NCI-H524 treated with DMSO at 0.1 percent for 48 hours (cell line): ENCODE measurements around the gene LGALS12.
"Not testable (repeated sequence)": the region's sequence is repeated elsewhere in the genome, so short reads cannot be mapped to it uniquely, and the experiment has no call there.

Experiments used
- DNase-seq: peaks from one replicate; lab custom pipeline; 2025; lab: John Stamatoyannopoulos, UW

The LGALS12 gene

DNA sequence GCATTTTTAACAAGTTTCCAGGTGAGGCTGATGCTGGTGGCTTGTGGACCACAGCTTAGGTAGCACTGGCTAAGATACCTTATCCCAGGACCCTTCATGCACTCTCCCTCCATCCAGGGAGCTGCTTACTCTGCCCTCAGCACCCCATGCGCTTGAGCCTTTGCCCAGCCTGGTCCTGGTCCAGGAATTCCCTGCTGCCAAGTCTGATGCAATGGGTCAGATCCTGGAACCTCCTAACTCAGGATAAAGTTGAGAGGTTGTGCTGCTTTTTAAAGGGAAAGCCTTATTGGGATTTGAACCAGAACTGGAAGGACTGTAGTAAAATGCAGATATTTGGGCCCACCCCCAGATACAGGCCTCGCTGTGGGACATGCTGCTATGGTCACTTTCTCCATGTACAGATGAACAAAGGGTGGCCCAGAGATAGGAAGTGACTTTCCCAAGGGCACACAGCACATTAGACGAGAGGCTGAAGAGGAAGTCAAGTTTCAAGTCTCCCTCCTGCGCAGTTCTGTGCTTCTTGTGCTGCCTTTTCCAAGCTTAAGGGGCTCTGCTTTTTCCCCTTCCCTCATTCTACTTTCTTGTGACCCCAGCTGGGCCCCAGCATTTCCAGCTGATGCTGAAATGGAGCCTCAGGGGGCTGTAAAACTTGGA is 824 bp upstream of the LGALS12 start:
- no peak for DNase-seq

DNA sequence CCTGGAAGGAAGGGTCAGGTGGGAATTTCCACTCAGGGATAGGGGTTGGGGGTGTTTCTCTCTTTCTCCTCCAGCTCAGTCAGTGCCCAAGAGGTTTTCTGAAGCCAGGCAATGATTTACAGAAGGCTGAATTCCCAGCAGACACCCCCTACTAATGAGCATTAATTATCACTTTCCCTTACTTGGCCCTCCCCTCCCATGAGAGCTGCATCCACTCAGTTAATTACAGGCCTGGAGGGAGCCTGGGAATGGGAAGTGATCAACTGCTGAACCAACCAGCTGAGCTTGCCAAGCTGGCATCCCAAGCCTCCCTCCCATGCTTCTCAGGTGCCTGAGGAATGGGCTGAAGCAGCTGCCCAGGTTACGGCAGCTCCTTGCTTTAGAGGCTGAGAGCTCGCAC is 992 bp downstream of the LGALS12 start:
- no peak for DNase-seq

DNA sequence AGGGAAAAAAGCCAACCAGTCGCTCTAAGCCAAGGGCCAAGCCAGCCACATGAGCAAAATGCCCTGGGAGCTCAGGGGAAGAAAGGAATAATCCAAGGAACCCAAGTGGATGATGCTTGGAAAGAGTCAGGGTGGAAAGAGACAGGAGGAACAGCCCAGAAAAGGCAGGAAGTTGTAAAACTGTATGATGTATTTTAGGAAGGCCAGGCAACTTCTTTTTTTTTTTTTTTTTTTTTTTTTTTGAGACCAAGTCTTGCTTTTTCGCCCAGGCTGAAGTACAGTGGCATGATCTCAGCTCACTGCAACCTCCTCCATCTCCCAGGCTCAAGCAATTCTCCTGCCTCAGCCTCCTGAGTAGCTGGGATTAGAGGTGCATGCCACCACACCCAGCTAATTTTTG is 1.6 kb downstream of the LGALS12 start:
- no peak for DNase-seq

DNA sequence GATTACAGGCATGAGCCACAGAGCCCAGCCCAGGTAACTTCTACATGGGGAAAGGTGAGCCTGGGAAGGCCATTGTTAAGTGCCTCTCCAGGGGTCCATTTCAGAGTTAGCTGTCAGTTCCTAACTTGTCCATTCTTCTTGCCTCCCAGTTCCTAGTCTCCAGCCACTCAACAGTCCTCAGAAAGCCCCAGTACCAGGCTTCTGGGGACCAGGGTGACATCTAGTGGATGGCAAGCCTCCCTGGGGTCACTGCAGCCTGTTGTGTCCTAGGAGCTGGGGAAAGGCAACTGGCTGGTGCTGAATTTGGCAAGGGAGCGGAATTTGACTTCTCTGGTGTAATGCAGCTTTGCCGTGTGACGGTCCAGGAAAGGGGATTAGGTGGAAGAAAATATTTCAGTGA is 2.1 kb downstream of the LGALS12 start:
- DNase-seq, result no peak

DNA sequence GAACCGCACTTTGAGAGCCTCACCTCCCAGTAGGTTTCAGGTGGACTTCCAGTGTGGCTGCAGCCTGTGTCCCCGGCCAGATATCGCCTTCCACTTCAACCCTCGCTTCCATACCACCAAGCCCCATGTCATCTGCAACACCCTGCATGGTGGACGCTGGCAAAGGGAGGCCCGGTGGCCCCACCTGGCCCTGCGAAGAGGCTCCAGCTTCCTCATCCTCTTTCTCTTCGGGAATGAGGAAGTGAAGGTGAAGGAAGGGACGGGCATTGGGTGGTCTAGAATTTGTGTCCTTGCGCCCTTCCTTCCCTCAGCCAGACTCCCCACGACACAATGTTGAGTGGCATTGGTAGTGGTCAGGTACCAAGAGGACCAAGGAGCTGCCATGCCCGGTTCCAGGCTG is 2.9 kb downstream of the LGALS12 start:
- DNase-seq, result no peak

DNA sequence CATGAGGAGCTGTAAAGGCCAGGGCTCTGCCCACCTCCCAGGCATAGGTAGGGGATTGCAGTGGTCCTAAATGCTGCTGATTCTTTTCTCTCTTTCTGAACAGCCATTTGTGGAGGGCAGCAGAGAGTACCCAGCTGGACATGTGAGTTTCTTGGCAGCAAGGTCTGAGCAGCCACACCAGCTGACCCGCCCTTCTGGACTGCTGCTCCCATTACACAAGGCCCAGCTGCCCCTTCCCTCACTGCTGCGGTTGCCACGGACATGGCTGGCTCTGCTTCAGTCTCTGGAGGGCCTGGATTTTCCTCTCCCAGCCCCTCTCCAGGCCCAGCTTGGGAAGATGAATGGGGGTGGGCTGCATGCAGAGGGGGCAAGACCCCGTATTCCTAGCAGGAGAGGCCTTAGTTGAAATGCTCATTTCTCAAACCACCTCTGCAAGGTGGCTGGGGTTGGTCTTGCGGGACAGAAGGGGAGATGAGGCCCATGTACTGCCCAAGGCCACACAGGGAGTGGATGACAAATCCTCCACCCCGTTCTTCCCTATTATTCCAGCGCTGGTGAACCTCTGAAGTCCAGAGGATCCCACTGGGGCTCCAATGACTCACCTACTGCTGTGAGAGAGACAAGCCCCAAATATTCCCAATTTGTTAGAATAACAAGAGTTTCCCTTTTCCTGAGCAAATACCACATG is 4.6 kb downstream of the LGALS12 start:
- DNase-seq, result no peak

DNA sequence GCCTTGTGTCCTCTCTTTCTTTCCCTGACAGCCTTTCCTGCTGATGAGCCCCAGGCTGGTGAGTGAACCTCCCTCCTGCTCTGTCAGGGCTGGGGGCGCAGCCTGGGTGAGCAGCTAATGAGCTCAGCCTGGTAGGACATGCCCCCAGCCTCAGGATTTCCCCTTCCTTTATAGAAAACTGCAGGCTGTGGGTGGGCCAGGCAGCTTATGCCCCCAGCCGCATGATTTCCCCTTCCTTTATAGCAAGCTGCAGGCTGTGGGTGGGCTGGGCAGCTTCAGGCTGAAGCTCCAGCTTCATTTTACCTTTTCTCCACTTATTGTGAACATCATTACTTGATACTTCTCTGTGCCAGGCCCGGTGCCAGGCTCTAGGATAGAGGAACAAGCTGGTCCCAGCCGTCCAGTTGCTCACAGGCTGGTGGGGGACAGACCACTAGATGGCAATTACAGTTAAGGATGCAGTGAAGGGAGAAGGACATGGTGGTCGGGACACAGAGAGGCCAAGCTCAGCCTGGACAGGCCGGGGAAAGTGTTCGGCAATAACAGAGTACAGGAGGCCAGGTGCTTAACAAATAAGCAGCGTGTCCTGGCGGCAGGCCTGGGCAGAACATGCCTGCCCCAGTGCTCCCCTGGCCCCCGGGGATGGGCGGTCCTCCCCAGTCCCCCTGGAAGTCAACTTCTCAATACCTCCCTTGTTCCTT is 5.3 kb downstream of the LGALS12 start:
- no peak for DNase-seq

DNA sequence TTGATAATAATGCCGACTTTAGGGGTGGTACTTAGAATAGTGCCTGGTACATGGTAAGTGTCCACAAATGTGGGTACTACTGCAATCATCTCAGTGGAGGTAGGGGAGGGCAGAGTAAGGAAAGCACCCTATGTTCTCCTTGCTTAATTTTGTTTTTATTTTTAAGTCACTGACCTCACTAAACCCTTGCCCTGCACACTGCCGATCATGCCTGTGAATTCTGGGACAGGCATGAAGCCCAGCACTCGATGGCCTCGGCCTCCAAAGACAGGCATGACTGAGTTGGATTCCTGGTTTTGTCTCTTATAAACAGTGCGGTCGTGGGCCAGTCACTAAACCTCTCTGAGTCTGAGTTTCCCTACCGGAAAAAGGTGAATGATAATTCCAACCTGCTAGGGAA is 6.9 kb downstream of the LGALS12 start:
- DNase-seq, result no peak

DNA sequence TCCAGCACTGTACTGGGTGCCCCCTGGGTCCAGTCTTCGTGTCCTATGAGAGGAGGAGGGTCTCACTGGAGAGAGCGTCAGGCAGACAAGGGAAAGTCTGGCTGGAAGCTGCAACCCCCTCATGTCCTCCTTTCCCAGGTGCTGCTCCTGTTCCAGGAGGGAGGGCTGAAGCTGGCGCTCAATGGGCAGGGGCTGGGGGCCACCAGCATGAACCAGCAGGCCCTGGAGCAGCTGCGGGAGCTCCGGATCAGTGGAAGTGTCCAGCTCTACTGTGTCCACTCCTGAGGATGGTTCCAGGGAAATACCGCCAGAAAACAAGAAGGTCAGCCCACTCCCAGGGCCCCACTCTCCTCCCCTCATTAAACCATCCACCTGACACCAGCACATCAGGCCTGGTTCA is 10.2 kb downstream of the LGALS12 start:
- no peak for DNase-seq

DNA sequence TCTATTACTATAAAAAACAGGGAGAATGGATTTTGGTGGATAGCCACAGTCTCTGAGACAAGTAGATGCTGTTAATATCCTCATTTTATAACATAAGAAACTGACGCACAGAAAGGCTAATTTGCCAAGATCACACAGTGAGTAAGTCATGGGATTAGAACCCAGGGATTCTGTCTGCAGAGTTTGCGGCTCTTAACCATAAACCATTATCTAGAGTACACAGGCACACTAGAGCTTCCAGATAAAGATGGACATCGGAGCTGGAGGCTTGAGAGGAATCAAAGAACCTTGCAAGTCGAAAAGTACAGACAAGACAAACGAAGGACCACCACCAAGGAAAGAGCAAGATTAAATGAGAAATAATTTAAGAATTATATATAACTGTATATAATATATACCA is 11.3 kb downstream of the LGALS12 start:
- DNase-seq, result no peak

DNA sequence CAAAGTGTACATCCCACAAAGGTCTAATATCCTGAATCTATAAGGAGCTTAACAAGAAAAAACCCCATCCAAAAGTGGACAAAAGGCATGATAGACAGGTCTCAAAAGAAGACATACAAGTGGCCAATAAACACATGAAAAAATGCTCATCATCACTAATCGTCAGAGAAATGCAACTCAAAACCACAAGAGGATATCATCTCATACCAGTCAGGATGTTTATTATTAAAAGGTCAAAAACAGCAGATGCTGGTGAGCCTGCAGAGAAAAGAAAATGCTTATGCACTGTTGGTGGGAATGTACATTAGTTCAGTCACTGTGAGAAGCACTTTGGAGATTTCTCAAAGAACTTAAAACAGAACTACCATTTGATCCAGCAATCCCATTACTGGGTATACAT is 12.7 kb downstream of the LGALS12 start:
- DNase-seq, result no peak

DNA sequence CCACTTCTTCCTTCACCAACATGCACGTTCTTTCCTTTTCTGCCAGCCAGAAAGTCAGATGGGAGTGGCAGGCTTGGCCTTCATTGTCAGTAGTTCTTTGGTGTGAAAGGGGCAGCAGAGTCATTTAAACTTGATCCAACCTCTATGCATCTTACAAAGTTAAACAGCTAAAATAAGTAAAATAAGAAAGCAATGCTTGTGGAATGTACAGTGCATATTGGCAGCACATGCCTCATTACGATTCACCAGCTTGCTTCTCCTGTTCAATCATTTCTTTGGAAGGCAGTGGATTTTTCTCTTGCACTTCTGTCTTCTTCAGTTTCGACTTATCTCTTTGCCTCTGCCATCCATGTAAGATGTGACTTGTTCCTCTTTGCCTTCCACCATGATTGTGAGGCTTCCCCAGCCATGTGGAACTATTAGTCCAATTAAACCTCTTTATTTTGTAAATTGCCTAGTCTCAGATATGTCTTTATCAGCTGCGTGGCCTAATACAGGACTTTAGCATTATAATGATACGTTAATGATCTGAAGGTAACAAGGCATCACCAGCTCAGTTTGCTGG is 14.8 kb downstream of the LGALS12 start:
- no peak for DNase-seq

DNA sequence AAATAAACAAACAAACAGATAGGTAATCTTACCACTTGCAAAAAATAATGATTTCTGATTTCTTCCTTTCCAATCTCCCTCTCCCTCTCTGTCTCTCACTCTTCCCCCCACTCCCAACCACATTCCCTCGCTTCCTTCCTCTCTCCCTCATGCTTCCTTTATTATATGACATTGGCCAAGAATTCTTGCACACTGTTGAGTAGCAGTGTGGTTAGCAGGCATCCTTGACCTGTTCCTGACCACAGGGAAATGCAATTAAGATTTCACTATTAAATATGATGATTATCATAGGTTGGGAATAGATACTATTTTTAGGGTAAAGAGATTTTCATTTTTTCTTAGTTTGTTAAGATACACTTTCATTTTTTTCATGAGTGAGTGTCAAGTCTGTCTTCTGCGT is 16.0 kb downstream of the LGALS12 start:
- no peak for DNase-seq

DNA sequence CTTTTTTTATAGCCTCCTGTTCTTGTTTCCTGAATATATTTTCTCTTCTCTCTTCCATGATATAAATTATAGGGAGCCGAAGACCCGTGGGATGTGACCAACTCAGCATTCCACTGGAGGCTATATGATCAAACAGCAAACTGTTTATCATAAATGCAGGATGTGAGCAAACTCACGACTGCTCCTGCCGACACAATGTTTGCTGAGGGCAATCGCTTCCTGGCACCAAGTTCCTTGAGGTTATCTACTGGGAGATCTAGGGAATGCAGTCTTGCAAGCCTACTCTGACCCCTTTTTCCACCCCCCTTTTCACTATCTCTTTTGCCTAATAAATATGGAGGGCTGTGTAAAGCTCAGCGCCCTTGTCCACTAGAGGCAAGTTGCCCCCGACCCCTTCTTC is 17.3 kb downstream of the LGALS12 start:
- no peak for DNase-seq

DNA sequence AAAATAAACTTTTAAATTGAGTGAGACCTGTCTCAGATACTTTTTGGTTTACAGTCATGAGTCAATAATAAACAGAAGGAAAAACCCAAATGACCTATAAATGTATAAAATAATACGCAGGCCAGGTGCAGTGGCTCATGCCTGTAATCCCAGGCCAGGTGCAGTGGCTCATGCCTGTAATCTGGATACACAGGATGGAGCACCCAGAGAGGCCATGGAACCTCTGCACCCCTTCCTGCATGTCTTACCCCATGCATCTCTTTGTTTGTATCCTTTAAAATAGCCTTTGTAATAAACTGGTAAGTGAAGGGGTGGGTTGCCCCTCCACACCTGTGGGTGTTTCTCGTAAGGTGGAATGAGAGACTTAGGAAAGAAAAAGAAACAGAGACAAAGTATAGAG is 21.8 kb downstream of the LGALS12 start:
- no peak for DNase-seq

DNA sequence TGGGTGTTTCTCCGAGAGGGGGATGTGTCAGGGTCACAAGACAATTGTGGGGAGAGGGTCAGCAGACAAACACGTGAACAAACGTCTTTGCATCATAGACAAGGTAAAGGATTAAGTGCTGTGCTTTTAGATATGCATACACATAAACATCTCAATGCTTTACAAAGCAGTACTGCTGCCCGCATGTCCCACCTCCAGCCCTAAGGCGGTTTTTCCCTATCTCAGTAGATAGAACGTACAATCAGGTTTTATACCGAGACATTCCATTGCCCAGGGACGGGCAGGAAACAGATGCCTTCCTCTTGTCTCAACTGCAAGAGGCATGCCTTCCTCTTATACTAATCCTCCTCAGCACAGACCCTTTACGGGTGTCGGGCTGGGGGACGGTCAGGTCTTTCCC is 22.3 kb downstream of the LGALS12 start:
- not testable (repeated sequence) for DNase-seq

DNA sequence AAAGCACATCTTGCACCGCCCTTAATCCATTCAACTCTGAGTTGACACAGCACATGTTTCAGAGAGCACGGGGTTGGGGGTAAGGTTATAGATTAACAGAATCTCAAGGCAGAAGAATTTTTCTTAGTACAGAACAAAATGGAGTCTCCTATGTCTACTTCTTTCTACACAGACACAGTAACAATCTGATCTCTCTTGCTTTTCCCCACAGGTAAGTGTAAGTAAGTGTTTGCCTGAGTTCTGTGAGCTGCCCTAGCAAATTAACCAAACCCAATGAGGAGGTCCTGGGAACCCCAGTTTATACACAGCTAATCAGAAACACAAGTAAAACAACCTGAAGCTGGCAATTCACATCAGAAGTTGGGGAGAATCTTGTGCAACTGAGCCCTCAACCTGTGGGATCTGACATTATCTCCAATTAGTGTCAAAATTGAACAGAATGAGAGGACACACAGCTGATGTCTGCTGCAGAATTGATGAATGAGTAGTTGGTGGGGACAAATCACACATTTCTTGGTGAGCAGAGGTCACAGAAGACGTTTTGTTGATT is 22.9 kb downstream of the LGALS12 start:
- not testable (repeated sequence) for DNase-seq

DNA sequence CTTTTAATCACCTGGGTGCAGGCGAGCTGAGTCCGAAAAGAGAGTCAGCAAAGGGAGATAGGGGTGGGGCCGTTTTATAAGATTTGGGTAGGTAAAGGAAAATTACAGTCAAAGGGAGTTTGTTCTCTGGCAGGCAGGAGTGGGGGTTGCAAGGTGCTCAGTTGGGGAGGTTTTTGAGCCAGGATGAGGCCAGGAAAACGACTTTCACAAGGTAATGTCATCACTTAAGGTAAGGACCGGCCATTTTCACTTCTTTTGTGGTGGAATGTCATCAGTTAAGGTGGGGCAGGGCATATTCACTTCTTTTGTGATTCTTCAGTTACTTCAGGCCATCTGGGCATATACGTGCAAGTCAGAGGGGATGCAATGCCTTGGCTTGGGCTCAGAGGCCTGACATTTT is 23.5 kb downstream of the LGALS12 start:
- not testable (repeated sequence) for DNase-seq

DNA sequence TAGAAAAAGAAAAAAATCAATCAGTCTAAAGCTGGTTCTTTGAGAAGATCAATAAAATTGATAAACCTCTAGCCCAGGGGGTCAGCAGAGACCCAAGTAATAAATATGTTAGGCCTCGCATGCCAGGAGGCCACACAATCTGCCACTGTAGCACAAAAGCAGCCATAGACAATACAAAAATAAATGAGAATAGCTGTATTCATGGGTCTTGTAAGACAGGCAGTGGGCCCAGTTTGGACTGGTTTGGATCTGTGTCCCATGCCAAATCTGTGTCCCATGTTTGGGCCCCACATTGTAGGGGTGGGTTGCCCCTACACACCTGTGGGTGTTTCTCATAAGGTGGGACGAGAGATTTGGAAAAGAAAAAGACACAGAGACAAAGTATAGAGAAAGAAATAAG is 24.1 kb downstream of the LGALS12 start:
- DNase-seq, result no peak

DNA sequence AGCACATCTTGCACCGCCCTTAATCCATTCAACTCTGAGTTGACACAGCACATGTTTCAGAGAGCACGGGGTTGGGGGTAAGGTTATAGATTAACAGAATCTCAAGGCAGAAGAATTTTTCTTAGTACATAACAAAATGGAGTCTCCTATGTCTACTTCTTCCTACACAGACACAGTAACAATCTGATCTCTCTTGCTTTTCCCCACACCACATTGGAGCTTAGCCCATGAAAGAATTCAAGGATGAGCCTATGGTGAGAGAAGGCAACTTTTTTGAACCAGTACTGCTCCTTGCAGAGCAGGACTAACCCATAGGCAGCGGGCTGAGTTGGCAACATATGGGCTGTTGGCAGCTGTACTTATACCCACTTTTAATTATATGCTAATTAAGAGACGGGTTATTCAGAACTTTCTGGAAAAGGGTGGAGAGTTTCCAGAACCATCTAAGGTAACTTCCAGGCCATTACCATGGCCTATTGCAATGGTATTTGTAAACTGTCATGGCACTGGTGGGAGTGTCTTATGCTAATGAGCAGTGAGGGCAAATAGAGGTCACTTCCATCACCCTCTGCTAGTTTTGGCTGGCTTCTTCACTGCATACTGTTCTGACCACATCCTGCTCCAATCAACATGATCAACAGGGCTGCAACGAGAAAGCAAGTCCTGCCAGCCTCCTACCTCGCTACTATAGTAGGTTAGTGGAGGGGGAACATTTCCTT is 25.3 kb downstream of the LGALS12 start:
- DNase-seq, result not testable (repeated sequence)

DNA sequence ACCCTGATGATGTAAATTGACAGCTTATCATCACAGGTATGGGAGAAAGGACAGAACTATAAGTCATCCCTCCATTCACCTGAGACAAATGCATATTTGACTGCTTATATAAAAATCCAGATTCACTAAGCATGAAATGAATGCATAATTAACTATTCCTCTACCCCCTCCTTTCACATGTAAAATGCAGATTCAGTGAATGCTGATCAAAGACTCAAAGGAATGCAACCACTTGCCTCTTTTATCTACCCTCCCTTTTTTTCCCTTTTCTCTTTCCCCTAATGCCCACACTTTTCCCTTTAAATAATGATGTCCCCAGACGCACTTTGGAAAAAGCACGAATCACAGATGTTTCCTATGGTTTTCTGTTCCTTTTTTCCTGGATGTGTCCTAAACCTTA is 26.2 kb downstream of the LGALS12 start:
- DNase-seq, result no peak

DNA sequence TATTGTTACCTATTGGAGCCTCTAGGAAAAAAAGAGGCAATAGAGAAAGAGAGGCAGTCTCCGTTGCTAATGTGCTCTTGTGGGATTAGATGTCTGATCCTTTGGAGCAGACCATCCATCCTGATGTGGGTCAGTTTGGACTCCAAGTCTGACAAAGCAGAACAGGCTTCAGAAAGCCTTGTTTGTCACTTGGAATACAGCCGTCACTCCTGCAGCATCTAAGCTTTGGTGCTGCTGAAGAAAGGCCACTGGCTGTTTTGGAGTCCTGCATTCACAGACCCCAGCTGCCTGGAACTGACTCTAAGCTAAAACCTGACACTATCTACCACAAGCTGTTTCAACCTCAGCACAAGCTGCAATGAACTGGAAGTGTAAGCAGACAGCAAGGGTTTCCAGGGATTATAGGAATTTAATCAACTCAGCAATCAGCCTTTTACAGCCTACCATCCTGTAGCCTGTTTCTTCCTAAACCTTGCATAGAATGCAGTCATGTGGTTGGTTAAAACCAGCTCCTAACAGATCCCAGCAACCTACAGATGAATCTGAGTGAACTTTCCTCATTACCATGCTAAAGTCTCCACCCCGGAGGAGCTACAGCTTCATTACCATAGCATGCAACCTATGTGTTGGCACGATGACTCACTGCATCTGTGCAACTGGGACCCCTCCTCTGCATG is 27.1 kb downstream of the LGALS12 start:
- no peak for DNase-seq
